Inflammatory macrophage treated with lipopolysaccharide for 4 hours (primary cell): ENCODE data around the gene DLG4.

Experiments used
- DNase-seq: peaks from one replicate; pipeline ENCODE4 v3.0.0-alpha.2; 2020

DLG4 gene

GRCh38 chr17:7226721-7227710 is 7.4 kb upstream of the DLG4 start:
- DNase-seq, result no peak

- DNase-seq, result no peak
These were observed 6.2 kb upstream of the DLG4 start for GRCh38 chr17:7225711-7226331.

- DNase-seq, result no peak
These were observed 5.0 kb upstream of the DLG4 start for GRCh38 chr17:7224661-7225111.

- no peak for DNase-seq
These were observed 4.5 kb upstream of the DLG4 start for GRCh38 chr17:7224110-7224509.

GRCh38 chr17:7223375-7223774 is 3.7 kb upstream of the DLG4 start:
- DNase-seq, result no peak

GRCh38 chr17:7222972-7223292 is 3.3 kb upstream of the DLG4 start:
- no peak for DNase-seq

GRCh38 chr17:7222093-7222971 is 2.7 kb upstream of the DLG4 start:
- DNase-seq, result no peak

- DNase-seq, result no peak
These were observed 1.8 kb upstream of the DLG4 start for GRCh38 chr17:7221278-7222092.

GRCh38 chr17:7220593-7221277 is 1.1 kb upstream of the DLG4 start:
- DNase-seq, result peak; percentile 67

GRCh38 chr17:7219229-7219811 is 316 bp downstream of the DLG4 start:
- DNase-seq, result no peak

GRCh38 chr17:7218758-7219157 is 878 bp downstream of the DLG4 start:
- DNase-seq, result no peak

GRCh38 chr17:7218166-7218565 is 1.5 kb downstream of the DLG4 start:
- DNase-seq, result no peak

GRCh38 chr17:7217113-7217987 is 2.3 kb downstream of the DLG4 start:
- DNase-seq, result peak; percentile 43

- no peak for DNase-seq
These were observed 3.2 kb downstream of the DLG4 start for GRCh38 chr17:7216242-7217112.

GRCh38 chr17:7215652-7216180 is 3.9 kb downstream of the DLG4 start:
- no peak for DNase-seq

- no peak for DNase-seq
These were observed 4.4 kb downstream of the DLG4 start for GRCh38 chr17:7215136-7215638.

- peak; percentile 95 for DNase-seq
These were observed 5.1 kb downstream of the DLG4 start for GRCh38 chr17:7214300-7215135.

- peak; percentile 58 for DNase-seq
These were observed 5.7 kb downstream of the DLG4 start for GRCh38 chr17:7213895-7214299.
